ENCODE measurements around the gene UCP3. TPM values are rescaled to one million over a fixed set of nuclear protein-coding genes. Genes with fewer than 3 reads are reported as not detected.

The UCP3 gene
- total RNA-seq, 2 experiments from 2014 or later: 2.9 TPM

DNA sequence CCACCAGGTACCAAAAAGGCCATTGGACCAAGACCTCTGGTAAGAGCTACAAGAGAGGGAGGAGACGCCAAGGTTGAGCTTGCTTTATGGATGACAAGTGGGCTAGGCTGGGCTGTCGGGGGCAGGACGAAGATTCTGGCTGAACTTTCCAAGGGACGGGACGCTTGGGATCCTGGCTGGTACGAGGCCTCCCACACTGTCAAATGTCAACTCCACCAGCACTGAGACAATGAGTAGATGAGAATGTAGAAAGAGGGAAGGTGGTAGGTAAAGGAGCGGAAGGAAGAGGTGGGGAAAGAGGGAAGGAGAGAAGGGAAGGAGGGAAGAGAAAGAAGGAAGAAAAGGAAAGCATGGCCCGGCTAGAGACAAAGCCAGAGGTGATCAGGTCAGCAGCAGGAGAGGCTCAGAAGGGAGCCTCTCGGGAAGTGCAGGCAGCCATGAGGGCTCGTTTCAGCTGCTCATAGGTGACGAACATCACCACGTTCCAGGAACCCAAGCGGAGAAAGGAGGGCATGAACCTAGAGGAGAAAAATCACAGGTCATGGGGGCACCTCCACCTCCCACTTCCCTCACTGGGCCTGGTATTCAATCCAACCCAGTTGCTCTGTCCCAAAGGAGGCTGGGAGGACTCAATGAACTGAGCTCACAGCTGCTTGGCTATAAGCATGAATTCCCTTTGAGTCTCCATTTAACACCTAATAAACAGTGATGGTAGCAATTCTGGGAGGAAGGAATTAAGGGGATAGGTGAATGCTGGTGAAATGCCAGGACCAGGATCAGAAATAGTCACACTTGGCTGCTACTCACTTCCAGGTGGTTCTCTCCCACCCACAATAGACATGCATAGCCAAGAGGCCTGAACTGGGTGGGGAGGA is 34.0 kb downstream of the UCP3 start:
- peak overlapping the region; percentile 51 for H3K4me3 Mint-ChIP-seq
- H3K27me3 Mint-ChIP-seq (ENCODE audit: low read depth): no peaks in the 10 kb centered on the region
- ChIA-PET CTCF (interaction anchor here (1.2 to 1.4 kb wide), 3 partner anchors 11 to 347 kb away, joined by 3 to 4 read pairs (median 4); no protein-coding TSS in a partner anchor), POLR2A (interaction anchor here (0.7 to 9.5 kb wide), 4 partner anchors 7 to 196 kb away, joined by 3 to 135 read pairs (median 4); partner anchors contain the start of genes C2CD3, PPME1 and UCP2)
- DNase-seq (no peak), ATAC-seq (peak; percentile 1)
- no peaks in the 10 kb centered on the region for H3K9me3 Mint-ChIP-seq (ENCODE audit: insufficient read depth)
- peaks cover 63% of the 10 kb centered on the region for H3K36me3 Mint-ChIP-seq (ENCODE audit: low read depth)
- H3K4me1 Mint-ChIP-seq (ENCODE audit: low read depth): peaks cover 90% of the 10 kb centered on the region
- H3K27ac Mint-ChIP-seq: peak overlapping the region; percentile 79

DNA sequence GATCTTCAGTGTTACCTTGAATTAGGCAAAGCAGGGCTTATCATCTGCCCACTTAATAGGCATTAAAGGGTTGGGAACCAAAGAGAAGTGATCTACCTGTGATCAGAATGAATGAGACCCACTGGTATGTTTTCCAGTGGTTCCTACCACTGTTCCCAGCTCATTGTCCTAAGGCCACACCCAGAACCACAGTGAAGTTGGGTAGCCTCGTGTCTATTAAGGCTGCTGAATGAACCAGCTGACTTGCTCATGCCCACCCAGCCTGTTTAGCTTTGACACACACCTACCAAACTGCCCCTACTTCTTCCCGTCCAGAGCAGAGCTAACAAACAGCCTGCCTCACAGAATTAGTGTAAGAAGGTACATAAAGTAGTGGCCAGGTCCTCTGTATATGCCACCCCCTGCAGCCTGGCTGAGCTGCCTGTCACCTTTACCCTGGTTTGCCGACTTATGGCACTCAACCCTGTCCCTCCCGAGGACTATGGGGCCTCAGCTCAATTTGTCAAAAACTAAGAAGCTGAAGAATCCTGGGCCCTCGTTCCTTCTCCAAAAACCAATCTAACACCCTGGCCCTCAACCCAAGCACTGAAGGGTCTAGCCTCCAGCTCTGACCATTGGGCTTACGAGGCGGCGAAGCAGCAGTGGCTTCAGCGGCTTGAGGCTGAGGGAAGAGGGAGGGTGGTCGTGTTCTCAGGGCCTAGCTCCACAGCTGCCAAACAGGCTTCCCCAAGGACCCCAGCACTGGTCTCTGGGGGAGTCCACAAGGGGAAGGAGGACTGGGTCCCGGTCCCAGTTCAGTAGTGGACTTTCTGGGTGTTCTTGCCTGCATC is 36.0 kb downstream of the UCP3 start:
- Mint-ChIP-seq H3K27ac (peak overlapping the region; percentile 79), H3K9me3 (ENCODE audit: insufficient read depth) (no peaks in the 10 kb centered on the region), H3K27me3 (ENCODE audit: low read depth) (no peaks in the 10 kb centered on the region), H3K36me3 (ENCODE audit: low read depth) (peaks cover 45% of the 10 kb centered on the region), H3K4me3 (no peak overlapping the region), H3K4me1 (ENCODE audit: low read depth) (peaks cover 91% of the 10 kb centered on the region)
- no peak for ATAC-seq
- ChIA-PET CTCF (interaction anchor here (0.7 to 2.1 kb wide), 4 partner anchors 8 to 177 kb away, joined by 3 to 6 read pairs (median 3); partner anchors contain the start of gene UCP2), POLR2A (interaction anchor here (0.8 to 9.5 kb wide), 6 partner anchors 9 to 203 kb away, joined by 3 to 135 read pairs (median 6); partner anchors contain the start of genes C2CD3, PPME1, UCP2 and UCP3)
- DNase-seq: no peak

- Mint-ChIP-seq H3K4me3 (no peak overlapping the region), H3K9me3 (ENCODE audit: insufficient read depth) (no peaks in the 10 kb centered on the region), H3K36me3 (ENCODE audit: low read depth) (peaks cover 38% of the 10 kb centered on the region), H3K4me1 (ENCODE audit: low read depth) (peaks cover 85% of the 10 kb centered on the region), H3K27ac (peak overlapping the region; percentile 79), H3K27me3 (ENCODE audit: low read depth) (no peaks in the 10 kb centered on the region)
- ChIA-PET POLR2A (interaction anchor here (0.8 to 9.5 kb wide), 7 partner anchors 9 to 204 kb away, joined by 3 to 135 read pairs (median 4); partner anchors contain the start of genes C2CD3, PPME1, UCP2 and UCP3), CTCF (interaction anchor here (1.0 to 2.1 kb wide), 3 partner anchors 7 to 14 kb away, joined by 3 to 6 read pairs (median 3); partner anchors contain the start of gene UCP2)
- ATAC-seq (no peak), DNase-seq (no peak)
Observed at GRCh38 chr11:73972187-73972586, 36.7 kb downstream of the UCP3 start.

- no peaks in the 10 kb centered on the region for H3K27me3 Mint-ChIP-seq (ENCODE audit: low read depth)
- no peak for ATAC-seq
- H3K4me3 Mint-ChIP-seq: no peak overlapping the region
- H3K4me1 Mint-ChIP-seq (ENCODE audit: low read depth): peaks cover 77% of the 10 kb centered on the region
- H3K9me3 Mint-ChIP-seq (ENCODE audit: insufficient read depth): no peaks in the 10 kb centered on the region
- no peak for DNase-seq
- peaks cover 29% of the 10 kb centered on the region for H3K36me3 Mint-ChIP-seq (ENCODE audit: low read depth)
- ChIA-PET CTCF (interaction anchor here (2.1 to 2.2 kb wide), 2 partner anchors 10 kb away, joined by 6 to 17 read pairs; partner anchors contain the start of gene UCP2), POLR2A (interaction anchor here (0.6 to 9.5 kb wide), 8 partner anchors 8 to 238 kb away, joined by 3 to 135 read pairs (median 4); partner anchors contain the start of genes UCP2 and UCP3)
- peak overlapping the region; percentile 64 for H3K27ac Mint-ChIP-seq
Observed at GRCh38 chr11:73971175-73971719, 37.6 kb downstream of the UCP3 start.

GRCh38 chr11:73969991-73970800 is 38.7 kb downstream of the UCP3 start:
- DNase-seq (peak; percentile 56), ATAC-seq (peak; percentile 17)
- peaks cover 18% of the 10 kb centered on the region for H3K36me3 Mint-ChIP-seq (ENCODE audit: low read depth)
- peak overlapping the region; percentile 80 for H3K27ac Mint-ChIP-seq
- ChIA-PET POLR2A (interaction anchor here (0.6 to 9.5 kb wide), 8 partner anchors 11 to 201 kb away, joined by 3 to 135 read pairs (median 3); partner anchors contain the start of genes C2CD3, PPME1 and UCP2), CTCF (interaction anchor here (0.8 to 2.2 kb wide), 2 partner anchors 11 to 285 kb away, joined by 4 to 17 read pairs; partner anchors contain the start of gene UCP2)
- H3K4me1 Mint-ChIP-seq (ENCODE audit: low read depth): peaks cover 68% of the 10 kb centered on the region
- H3K4me3 Mint-ChIP-seq: no peak overlapping the region
- H3K9me3 Mint-ChIP-seq (ENCODE audit: insufficient read depth): no peaks in the 10 kb centered on the region
- no peaks in the 10 kb centered on the region for H3K27me3 Mint-ChIP-seq (ENCODE audit: low read depth)

- Mint-ChIP-seq H3K9me3 (ENCODE audit: insufficient read depth) (no peaks in the 10 kb centered on the region), H3K36me3 (ENCODE audit: low read depth) (peaks cover 7% of the 10 kb centered on the region), H3K27me3 (ENCODE audit: low read depth) (no peaks in the 10 kb centered on the region), H3K4me3 (no peak overlapping the region), H3K27ac (peak overlapping the region; percentile 53), H3K4me1 (ENCODE audit: low read depth) (peaks cover 62% of the 10 kb centered on the region)
- DNase-seq (no peak), ATAC-seq (no peak)
- ChIA-PET POLR2A (interaction anchor here (1.0 to 9.5 kb wide), 3 partner anchors 12 to 202 kb away, joined by 3 to 135 read pairs (median 4); partner anchors contain the start of genes C2CD3, PPME1 and UCP2), CTCF (interaction anchor here (2.2 kb wide), 1 partner anchor 12 kb away, joined by 17 read pairs; the partner anchor contains the start of gene UCP2)
Observed at GRCh38 chr11:73969091-73969490, 39.8 kb downstream of the UCP3 start.

GRCh38 chr11:73968356-73968966 is 40.4 kb downstream of the UCP3 start:
- no peaks in the 10 kb centered on the region for H3K27me3 Mint-ChIP-seq (ENCODE audit: low read depth)
- H3K36me3 Mint-ChIP-seq (ENCODE audit: low read depth): peaks cover 3% of the 10 kb centered on the region
- no peaks in the 10 kb centered on the region for H3K9me3 Mint-ChIP-seq (ENCODE audit: insufficient read depth)
- CTCF ChIA-PET: no interaction called here
- H3K27ac Mint-ChIP-seq: peak overlapping the region; percentile 15
- POLR2A ChIA-PET: interaction anchor here (1.0 to 9.5 kb wide), 4 partner anchors 8 to 52 kb away, joined by 3 to 135 read pairs (median 4); partner anchors contain the start of genes DNAJB13 and UCP2
- no peak for ATAC-seq
- H3K4me1 Mint-ChIP-seq (ENCODE audit: low read depth): peaks cover 58% of the 10 kb centered on the region
- DNase-seq: no peak
- H3K4me3 Mint-ChIP-seq: no peak overlapping the region

GRCh38 chr11:73965764-73966121 is 43.1 kb downstream of the UCP3 start:
- no peaks in the 10 kb centered on the region for H3K9me3 Mint-ChIP-seq (ENCODE audit: insufficient read depth)
- POLR2A ChIA-PET: interaction anchor here (9.5 kb wide), 1 partner anchor 16 kb away, joined by 135 read pairs; the partner anchor contains the start of gene UCP2

GRCh38 chr11:73965076-73965763 is 43.7 kb downstream of the UCP3 start:
- ChIA-PET POLR2A (no interaction called here), CTCF (interaction anchor here (0.8 to 2.1 kb wide), 6 partner anchors 8 to 96 kb away, joined by 3 to 29 read pairs (median 4); no protein-coding TSS in a partner anchor)
- Mint-ChIP-seq H3K27me3 (ENCODE audit: low read depth) (no peaks in the 10 kb centered on the region), H3K4me1 (ENCODE audit: low read depth) (peaks cover 31% of the 10 kb centered on the region), H3K9me3 (ENCODE audit: insufficient read depth) (no peaks in the 10 kb centered on the region), H3K36me3 (ENCODE audit: low read depth) (no peaks in the 10 kb centered on the region), H3K27ac (no peak overlapping the region), H3K4me3 (no peak overlapping the region)
- DNase-seq (no peak), ATAC-seq (no peak)

More at GRCh38 chr11:73965764-73966121, 43.1 kb downstream of the UCP3 start:
- no peak for ATAC-seq
- no peak for DNase-seq
- Mint-ChIP-seq H3K4me1 (ENCODE audit: low read depth) (peaks cover 36% of the 10 kb centered on the region), H3K36me3 (ENCODE audit: low read depth) (no peaks in the 10 kb centered on the region), H3K27me3 (ENCODE audit: low read depth) (no peaks in the 10 kb centered on the region), H3K4me3 (no peak overlapping the region), H3K27ac (no peak overlapping the region)
- CTCF ChIA-PET: interaction anchor here (1.4 to 1.5 kb wide), 2 partner anchors 10 to 15 kb away, joined by 3 to 4 read pairs; no protein-coding TSS in a partner anchor
